ENCODE results near the gene NQO2.
"Not testable (repeated sequence)": the region's sequence is repeated elsewhere in the genome, so short reads cannot be mapped to it uniquely, and the experiment has no call there.

Gene NQO2

DNA sequence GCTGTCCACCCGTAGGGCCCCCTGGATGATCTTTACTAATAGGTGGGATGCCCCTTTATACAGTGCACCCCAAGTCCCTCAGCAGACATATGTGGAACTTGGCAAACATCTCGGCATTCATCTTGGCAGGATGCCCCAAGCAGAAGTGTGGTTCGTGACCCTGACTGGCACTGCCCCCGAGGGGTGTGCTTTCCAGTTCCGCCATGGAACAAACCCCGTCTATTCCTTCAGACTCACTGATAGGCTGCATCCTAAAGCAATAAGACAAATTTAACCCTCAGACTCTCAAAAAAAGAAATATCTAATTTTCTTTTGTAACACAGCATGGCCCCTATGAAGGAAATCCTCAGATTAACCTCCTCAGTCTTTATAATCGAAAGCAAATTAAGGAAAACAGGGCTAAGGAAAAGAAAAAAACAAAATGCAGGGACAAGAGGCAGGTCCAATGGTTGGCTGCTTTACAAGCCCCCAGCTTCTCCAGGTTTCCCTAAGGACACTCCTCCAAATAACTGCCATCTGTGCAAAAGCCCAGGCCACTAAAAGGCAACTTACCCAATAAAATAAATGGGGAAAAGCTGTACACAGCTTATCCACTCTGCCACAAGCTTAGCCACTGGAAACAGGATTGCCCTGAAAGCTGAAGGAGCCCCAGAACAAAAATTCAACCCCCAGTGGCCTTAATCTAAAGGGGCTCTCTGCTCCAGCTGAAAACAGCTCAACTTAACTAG is 38.1 kb downstream of the NQO2 start:
- H3K36me3 Mint-ChIP-seq = no peaks in the 10 kb centered on the region
- no peak for DNase-seq
- no peak overlapping the region for H3K4me3 Mint-ChIP-seq
- CTCF ChIA-PET = interaction anchor here (1.1 kb wide), 1 partner anchor 17 kb away, joined by 3 read pairs; no protein-coding TSS in a partner anchor
- H3K27ac Mint-ChIP-seq = no peak overlapping the region
- H3K27me3 Mint-ChIP-seq = peaks cover 27% of the 10 kb centered on the region
- no peaks in the 10 kb centered on the region for H3K4me1 Mint-ChIP-seq
- peaks cover 3% of the 10 kb centered on the region for H3K9me3 Mint-ChIP-seq

DNA sequence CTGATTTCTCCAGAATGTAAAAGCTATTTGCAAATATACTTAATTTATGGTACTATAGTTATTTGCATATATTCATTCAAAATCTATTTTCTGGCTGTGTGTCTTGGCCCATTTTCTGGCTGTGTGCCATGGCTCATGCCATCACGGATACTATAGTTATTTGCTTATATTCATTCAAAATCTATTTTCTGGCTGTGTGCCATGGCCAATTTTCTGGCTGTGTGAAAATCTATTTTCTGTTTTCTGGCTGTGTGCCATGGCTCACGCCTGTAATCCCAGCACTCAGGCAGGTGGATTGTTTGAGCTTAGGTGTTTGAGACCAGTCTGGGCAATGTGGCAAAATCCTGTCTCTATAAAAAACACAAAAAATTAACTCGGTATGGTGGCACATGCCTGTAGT is 39.7 kb downstream of the NQO2 start:
- Mint-ChIP-seq H3K27me3 (peaks cover 24% of the 10 kb centered on the region), H3K36me3 (no peaks in the 10 kb centered on the region), H3K4me3 (no peak overlapping the region), H3K4me1 (no peaks in the 10 kb centered on the region), H3K27ac (no peak overlapping the region), H3K9me3 (peaks cover 3% of the 10 kb centered on the region)
- DNase-seq = no peak
- CTCF ChIA-PET = interaction anchor here (0.7 kb wide), 1 partner anchor 213 kb away, joined by 3 read pairs; no protein-coding TSS in a partner anchor

DNA sequence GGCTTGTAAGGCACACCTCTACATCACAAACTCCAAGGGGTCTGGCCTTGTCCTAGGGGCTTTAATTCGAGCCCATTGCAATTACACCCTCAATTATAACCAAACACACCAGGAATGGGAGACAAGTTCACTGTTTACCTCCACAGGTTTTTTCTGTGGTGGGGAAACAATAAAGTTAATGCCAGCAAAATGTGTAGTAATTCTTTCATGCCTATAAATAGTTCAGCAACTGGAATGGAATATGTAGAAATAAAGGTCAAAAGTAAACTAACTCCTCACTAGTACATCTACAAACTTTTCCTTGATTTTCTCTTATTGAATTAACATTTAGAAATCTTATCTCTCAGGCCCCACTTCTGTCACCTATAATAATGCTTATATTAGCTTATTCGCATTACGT is 41.5 kb downstream of the NQO2 start:
- no peaks in the 10 kb centered on the region for H3K4me1 Mint-ChIP-seq
- CTCF ChIA-PET = no interaction called here
- no peak overlapping the region for H3K27ac Mint-ChIP-seq
- no peaks in the 10 kb centered on the region for H3K36me3 Mint-ChIP-seq
- peaks cover 34% of the 10 kb centered on the region for H3K27me3 Mint-ChIP-seq
- H3K9me3 Mint-ChIP-seq = no peaks in the 10 kb centered on the region
- DNase-seq = no peak
- no peak overlapping the region for H3K4me3 Mint-ChIP-seq

DNA sequence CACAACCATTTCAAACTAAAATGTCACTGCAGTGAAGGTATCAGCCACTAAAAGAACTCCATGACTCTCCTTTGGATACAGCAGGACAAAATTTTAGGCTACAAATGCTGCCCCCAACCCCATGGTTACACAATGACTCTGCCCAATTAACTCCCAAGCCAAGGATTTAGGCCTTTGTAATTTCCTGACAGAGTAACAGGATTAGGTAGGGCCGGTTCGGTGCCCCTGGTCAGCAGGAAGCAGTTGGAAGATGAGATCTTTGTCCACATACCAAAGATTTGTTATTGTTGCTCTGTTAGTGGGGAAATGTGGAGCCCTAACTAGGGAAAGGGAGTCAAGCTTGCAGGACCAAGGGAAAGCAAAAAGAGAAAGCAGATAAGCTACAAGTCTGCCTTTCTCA is 41.9 kb downstream of the NQO2 start:
- CTCF ChIA-PET = no interaction called here
- Mint-ChIP-seq H3K27ac (no peak overlapping the region), H3K4me1 (no peaks in the 10 kb centered on the region), H3K4me3 (no peak overlapping the region), H3K9me3 (no peaks in the 10 kb centered on the region), H3K36me3 (no peaks in the 10 kb centered on the region), H3K27me3 (peaks cover 34% of the 10 kb centered on the region)
- DNase-seq = no peak

DNA sequence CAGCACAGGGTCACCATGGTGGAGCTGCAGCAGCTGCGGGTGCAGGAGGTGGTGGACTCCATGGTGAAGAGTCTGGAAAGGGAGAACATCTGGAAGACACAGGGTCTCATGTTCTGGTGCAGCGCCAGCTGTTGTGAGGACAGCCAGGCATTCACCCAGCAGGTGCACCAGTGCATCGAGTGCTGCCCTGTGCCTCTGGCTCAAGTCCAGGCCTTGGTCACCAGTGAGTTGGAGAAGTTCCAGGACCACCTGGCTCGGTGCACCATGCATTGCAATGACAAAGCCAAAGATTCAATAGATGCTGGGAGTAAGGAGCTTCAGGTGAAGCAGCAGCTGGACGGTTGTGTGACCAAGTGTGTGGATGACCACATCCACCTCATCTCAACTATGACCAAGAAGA is 45.7 kb downstream of the NQO2 start:
- Mint-ChIP-seq H3K9me3 (no peaks in the 10 kb centered on the region), H3K27ac (no peak overlapping the region), H3K27me3 (peaks cover 47% of the 10 kb centered on the region), H3K4me1 (no peaks in the 10 kb centered on the region), H3K36me3 (no peaks in the 10 kb centered on the region), H3K4me3 (no peak overlapping the region)
- CTCF ChIA-PET = interaction anchor here (0.9 to 1.2 kb wide), 2 partner anchors 19 to 22 kb away, joined by 3 read pairs; no protein-coding TSS in a partner anchor
- DNase-seq = no peak

DNA sequence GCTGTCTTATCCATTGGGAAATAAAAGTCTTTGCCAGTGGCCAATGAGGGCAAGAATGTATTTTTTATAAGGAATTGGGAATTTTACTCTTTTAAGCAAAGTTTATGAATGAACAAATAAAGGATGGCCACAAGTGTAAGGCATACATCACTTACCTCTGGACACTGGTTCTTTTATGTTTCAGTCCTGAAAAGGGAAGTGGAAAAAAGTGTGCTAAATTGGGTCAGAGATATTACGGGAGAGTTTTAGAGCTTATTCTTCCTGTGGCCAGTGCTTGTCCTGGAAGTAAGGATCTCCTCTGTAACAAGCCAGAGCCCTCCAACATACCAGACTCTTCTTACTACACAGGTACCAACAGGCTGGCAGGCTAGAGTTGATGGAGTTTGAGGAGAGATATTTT is 46.1 kb downstream of the NQO2 start:
- CTCF ChIA-PET = interaction anchor here (0.9 to 1.2 kb wide), 2 partner anchors 19 to 22 kb away, joined by 3 read pairs; no protein-coding TSS in a partner anchor
- no peaks in the 10 kb centered on the region for H3K4me1 Mint-ChIP-seq

DNA sequence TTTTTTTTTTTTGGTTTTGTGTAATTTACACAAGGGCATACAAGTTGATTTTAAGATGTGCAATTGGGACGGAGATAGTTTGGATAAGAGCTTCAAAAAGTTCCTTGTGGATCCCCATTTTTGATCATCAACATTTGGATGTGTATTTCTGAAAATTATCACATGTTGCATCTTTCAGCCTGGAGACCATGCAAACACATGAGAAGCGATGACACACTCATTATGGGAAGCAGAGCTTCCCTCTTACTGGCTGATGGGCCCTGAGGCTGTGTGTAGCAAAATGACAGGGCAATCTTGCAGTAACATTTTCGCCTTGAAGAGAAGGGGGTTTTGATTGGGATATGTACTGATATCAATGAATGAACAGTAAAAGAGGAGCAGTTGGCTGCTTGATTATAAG is 46.6 kb downstream of the NQO2 start:
- Mint-ChIP-seq H3K9me3 (no peaks in the 10 kb centered on the region), H3K27me3 (peaks cover 51% of the 10 kb centered on the region), H3K4me3 (no peak overlapping the region), H3K4me1 (no peaks in the 10 kb centered on the region), H3K36me3 (no peaks in the 10 kb centered on the region), H3K27ac (no peak overlapping the region)
- CTCF ChIA-PET = interaction anchor here (0.9 to 1.2 kb wide), 2 partner anchors 20 to 23 kb away, joined by 3 read pairs; no protein-coding TSS in a partner anchor
- DNase-seq = no peak

More for the DNA sequence above, 46.1 kb downstream of the NQO2 start:
- H3K27ac Mint-ChIP-seq = no peak overlapping the region
- no peaks in the 10 kb centered on the region for H3K9me3 Mint-ChIP-seq
- no peaks in the 10 kb centered on the region for H3K36me3 Mint-ChIP-seq
- peaks cover 47% of the 10 kb centered on the region for H3K27me3 Mint-ChIP-seq
- DNase-seq = no peak
- no peak overlapping the region for H3K4me3 Mint-ChIP-seq

DNA sequence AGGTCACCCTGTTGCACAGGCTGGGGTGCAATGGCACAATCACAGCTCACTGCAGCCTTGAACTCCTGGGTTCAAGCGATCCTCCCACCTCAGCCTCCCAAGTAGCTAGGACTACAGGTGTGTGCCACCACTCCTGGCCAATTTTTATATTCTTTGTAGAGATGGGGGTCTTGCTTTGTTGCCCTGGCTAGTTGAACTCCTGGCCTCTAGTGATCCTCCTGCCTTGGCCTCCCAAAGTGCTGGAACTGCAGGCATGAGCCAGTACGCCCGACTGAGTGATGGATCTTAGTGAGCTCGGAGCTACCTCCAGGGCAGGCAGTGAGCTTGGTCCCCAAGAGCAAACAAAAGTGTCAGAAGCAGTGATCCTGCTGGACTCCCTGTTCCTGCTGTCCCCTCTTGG is 48.3 kb downstream of the NQO2 start:
- H3K9me3 Mint-ChIP-seq, CTCF ChIA-PET, DNase-seq, H3K36me3 Mint-ChIP-seq, H3K27ac Mint-ChIP-seq, H3K4me3 Mint-ChIP-seq, H3K4me1 Mint-ChIP-seq: not testable (repeated sequence)
- peaks cover 62% of the 10 kb centered on the region for H3K27me3 Mint-ChIP-seq

DNA sequence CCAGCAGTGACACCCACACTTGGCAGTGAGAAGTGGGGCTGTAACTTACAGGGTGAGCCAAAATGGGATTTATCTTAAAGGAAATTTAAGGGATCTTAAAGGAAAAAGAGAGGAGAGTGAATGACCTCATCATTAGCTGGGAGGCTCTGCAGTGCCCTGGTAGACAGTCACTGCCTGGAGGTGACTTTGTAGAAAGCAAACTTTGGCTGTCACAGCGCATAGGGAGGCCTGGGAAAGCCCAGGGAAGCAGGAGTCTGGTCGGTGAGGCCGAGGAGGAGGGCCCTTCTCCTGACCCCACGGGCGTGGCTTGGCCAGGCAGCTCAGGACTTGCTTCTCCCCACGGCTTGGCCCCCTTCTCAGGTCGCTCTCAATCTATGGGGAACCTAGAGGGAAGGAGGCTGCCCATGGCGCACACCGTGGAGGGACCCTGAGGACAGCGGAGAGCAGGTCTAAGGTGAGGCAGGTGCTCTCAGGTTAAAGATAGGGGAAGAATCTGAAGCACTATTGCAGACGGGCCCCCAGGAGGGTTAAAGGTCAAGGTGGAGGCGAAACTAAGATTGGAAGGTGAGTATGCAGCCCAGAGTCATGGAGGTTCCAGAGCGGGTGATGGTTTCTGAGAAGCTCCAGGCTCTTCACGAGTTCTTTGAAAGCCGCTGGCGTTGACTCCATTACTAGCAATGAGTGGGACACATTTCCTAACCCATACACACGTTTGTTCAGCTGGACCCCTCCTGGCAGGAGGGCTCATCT is 53.0 kb downstream of the NQO2 start:
- peak overlapping the region; percentile 42 for H3K27ac Mint-ChIP-seq
- CTCF ChIA-PET = interaction anchor here (1.1 to 3.8 kb wide), 5 partner anchors 14 to 206 kb away, joined by 3 to 16 read pairs (median 4); no protein-coding TSS in a partner anchor
- peaks cover 34% of the 10 kb centered on the region for H3K4me1 Mint-ChIP-seq
- H3K9me3 Mint-ChIP-seq = no peaks in the 10 kb centered on the region
- H3K4me3 Mint-ChIP-seq = peak overlapping the region; percentile 66
- peaks cover 54% of the 10 kb centered on the region for H3K27me3 Mint-ChIP-seq
- DNase-seq = no peak
- H3K36me3 Mint-ChIP-seq = no peaks in the 10 kb centered on the region

DNA sequence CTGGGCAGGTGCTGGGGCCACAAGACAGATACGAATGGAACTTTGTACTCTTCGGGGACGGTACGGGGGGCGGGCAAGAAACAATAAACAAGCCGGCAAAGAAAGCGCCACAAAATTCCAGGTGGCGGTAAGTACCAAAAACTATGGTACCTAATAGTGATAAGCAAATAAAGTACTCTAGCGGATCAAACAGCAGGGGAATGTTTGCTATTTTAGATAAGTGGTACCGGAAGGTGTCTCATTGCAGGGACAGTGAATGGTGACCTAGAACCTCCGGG is 53.5 kb downstream of the NQO2 start:
- Mint-ChIP-seq H3K27me3 (peaks cover 49% of the 10 kb centered on the region), H3K4me1 (peaks cover 34% of the 10 kb centered on the region), H3K36me3 (no peaks in the 10 kb centered on the region), H3K4me3 (peak overlapping the region; percentile 66), H3K27ac (peak overlapping the region; percentile 42), H3K9me3 (no peaks in the 10 kb centered on the region)
- no peak for DNase-seq
- CTCF ChIA-PET = interaction anchor here (0.8 to 3.8 kb wide), 8 partner anchors 14 to 207 kb away, joined by 3 to 16 read pairs (median 5); partner anchors contain the start of gene NQO2

DNA sequence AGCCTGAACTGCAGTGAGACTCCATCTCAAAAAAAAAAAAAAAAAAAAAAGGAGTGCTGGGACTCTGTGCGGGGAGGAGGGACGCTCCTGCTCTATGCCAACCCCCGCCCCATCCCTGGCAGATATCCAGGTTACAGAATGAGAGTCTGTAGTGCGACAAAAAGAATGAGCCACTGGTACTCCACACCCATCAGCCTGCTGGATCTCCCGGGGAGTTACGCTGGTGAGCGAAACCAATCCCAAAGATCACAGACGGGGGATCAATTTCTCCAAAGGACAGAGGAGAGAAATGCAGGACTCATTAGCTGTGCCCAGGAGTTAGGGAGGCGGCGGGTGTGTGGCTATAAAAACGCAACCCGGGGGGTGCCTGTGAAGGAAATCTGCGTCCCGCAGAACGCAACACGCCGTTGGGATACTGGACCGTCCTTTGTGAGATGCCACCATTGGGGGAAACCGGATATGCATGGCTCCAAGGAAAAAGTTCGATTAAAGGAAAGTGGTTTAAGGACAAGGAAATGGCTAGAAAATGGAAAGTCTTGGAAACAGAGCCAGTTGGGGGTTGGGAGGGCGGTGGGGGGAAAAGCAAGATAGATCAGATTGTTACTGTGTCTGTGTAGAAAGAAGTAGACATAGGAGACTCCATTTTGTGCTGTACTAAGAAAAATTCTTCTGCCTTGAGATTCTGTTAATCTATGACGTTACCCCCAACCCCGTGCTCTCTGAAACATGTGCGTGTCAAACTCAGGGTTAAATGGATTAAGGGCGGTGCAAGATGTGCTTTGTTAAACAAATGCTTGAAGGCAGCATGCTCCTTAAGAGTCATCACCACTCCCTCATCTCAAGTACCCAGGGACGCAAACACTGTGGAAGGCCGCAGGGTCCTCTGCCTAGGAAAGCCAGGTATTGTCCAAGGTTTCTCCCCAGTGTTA is 54.8 kb downstream of the NQO2 start:
- not testable (repeated sequence) for DNase-seq, H3K9me3 Mint-ChIP-seq, H3K27ac Mint-ChIP-seq, H3K36me3 Mint-ChIP-seq
- Mint-ChIP-seq H3K4me1 (peaks cover 46% of the 10 kb centered on the region), H3K27me3 (peaks cover 36% of the 10 kb centered on the region), H3K4me3 (peak overlapping the region; percentile 66)
- CTCF ChIA-PET = interaction anchor here (1.0 to 3.8 kb wide), 8 partner anchors 23 to 64 kb away, joined by 3 to 20 read pairs (median 5); partner anchors contain the start of gene NQO2

DNA sequence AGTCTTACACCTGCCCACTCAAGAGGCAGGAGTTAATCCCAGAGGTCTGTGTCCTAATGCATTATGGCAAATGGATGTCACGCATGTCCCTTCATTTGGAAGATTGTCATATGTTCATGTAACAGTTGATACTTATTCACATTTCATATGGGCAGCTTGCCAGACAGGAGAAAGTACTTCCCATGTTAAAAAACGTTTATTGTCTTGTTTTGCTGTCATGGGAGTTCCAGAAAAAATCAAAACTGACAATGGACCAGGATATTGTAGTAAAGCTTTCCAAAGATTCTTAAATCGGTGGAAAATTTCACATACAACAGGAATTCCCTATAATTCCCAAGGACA is 55.4 kb downstream of the NQO2 start:
- not testable (repeated sequence) for H3K4me3 Mint-ChIP-seq, H3K9me3 Mint-ChIP-seq, H3K27ac Mint-ChIP-seq, DNase-seq, H3K36me3 Mint-ChIP-seq
- CTCF ChIA-PET = interaction anchor here (1.5 to 3.8 kb wide), 3 partner anchors 29 to 58 kb away, joined by 3 to 20 read pairs (median 16); no protein-coding TSS in a partner anchor
- peaks cover 49% of the 10 kb centered on the region for H3K4me1 Mint-ChIP-seq
- peaks cover 34% of the 10 kb centered on the region for H3K27me3 Mint-ChIP-seq

DNA sequence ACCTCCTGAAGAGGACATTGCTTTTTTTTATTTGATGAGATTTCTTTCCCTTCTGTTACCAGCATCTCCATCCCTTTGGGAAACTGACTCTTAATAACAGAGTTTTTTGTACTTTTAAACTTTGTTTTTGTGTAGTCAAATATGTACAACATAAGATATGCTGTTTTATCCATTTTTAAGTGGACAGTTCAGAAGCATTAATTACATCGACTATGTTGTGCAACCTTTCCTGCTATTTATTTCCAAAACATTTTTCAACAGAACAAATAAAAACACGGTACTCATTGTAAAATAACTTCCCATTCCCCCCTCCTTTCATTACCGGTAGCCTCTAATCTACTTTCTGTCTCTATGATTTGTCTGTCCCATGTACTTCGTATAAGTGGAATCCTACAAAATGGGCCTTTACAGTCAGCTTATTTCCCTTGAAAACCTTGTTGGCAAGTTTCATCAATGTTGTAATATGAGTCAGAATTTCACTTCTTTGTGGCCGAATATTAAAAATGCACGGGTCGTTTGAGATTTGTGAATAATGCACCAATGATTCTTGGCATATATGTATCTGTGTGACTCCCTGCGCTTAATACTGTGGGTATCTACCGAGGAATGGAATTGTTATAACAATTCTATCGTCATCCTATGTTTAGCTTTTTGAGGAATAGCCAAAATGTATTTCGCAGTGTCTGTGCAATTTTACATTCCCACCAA is 57.5 kb downstream of the NQO2 start:
- CTCF ChIA-PET = interaction anchor here (0.9 to 3.7 kb wide), 4 partner anchors 56 to 266 kb away, joined by 3 to 22 read pairs (median 12); no protein-coding TSS in a partner anchor
- no peak overlapping the region for H3K4me3 Mint-ChIP-seq
- H3K9me3 Mint-ChIP-seq = no peaks in the 10 kb centered on the region
- no peak overlapping the region for H3K27ac Mint-ChIP-seq
- H3K4me1 Mint-ChIP-seq = peaks cover 52% of the 10 kb centered on the region
- no peaks in the 10 kb centered on the region for H3K36me3 Mint-ChIP-seq
- H3K27me3 Mint-ChIP-seq = peaks cover 25% of the 10 kb centered on the region
- DNase-seq = no peak

Measured in activated naive CD4-positive, alpha-beta T cell treated with anti-CD3 and anti-CD28 coated beads, Interleukin-2, amount 10 ng/mL, durations not matched to agents 7 days and 5 days (primary cell).